Spleen (tissue), 11 donors: ENCODE data around the gene SNX13. TPM values are rescaled to one million over a fixed set of nuclear protein-coding genes. Genes with fewer than 3 reads are reported as not detected.

ENCODE experiments used
- DNase-seq: peaks from one replicate; pipeline ENCODE4 v3.0.0-alpha.2; 2020
- H3K27ac ChIP-seq, 8 donors: fragments of 200-600 bp; sonication (generic) in 7 of 8; 1 replicate in 4 of 8; 2 replicates in 4 of 8; pipeline versions ENCODE4 v1.5.0 to v1.8.0; 2016 to 2021; ENCODE audit warnings: inconsistent platforms in 4 of 8, mild to moderate bottlenecking in 4 of 8, moderate library complexity in 1 of 8
- H3K27me3 ChIP-seq, 7 donors: fragments of 200-600 bp; sonication (generic) in 6 of 7; replicated peaks in 1 of 7; 1 replicate in 4 of 7; 2 replicates in 3 of 7; pipeline versions ENCODE4 v1.5.0 to v1.8.0; 2016 to 2021; ENCODE audit warnings: inconsistent platforms in 3 of 7, mild to moderate bottlenecking in 1 of 7
- H3K36me3 ChIP-seq, 6 donors: fragments of 200-600 bp; sonication (generic) in 5 of 6; 1 replicate in 4 of 6; 2 replicates in 2 of 6; pipeline versions ENCODE4 v1.5.0 to v1.8.0; 2016 to 2021; ENCODE audit warnings: inconsistent platforms in 2 of 6
- H3K4me1 ChIP-seq, 6 donors: fragments of 200-600 bp; sonication (generic) in 5 of 6; 1 replicate in 3 of 6; 2 replicates in 3 of 6; pipeline versions ENCODE4 v1.5.0 to v1.8.0; 2016 to 2021; ENCODE audit warnings: inconsistent platforms in 3 of 6
- H3K4me3 ChIP-seq, 8 donors: fragments of 200-600 bp; sonication (generic) in 7 of 8; 1 replicate in 4 of 8; 2 replicates in 4 of 8; pipeline versions ENCODE4 v1.5.0 to v1.8.0; 2016 to 2021; ENCODE audit warnings: inconsistent platforms in 4 of 8, mild to moderate bottlenecking in 4 of 8, moderate library complexity in 2 of 8
- H3K9me3 ChIP-seq, 8 donors: fragments of 200-600 bp; sonication (generic) in 7 of 8; 1 replicate in 4 of 8; 2 replicates in 4 of 8; pipeline versions ENCODE4 v1.5.0 to v1.8.0; 2016 to 2021; ENCODE audit warnings: inconsistent platforms in 4 of 8
- POLR2A ChIP-seq, 3 donors: fragments of 450-650 bp; IDR thresholded peaks; one replicate each; pipeline ENCODE4 v1.5.1; 2017; ENCODE audit warnings: antibody characterized with exemption in 3 of 3, mild to moderate bottlenecking in 1 of 3
- POLR2AphosphoS5 ChIP-seq, 3 donors: sonication (generic); formaldehyde crosslinking; IDR thresholded peaks; one replicate each; pipeline ENCODE4 v1.5.1; 2017; ENCODE audit warnings: antibody characterized with exemption in 3 of 3
- WGBS, 5 donors: extraction: QIAGEN DNeasy Blood & Tissue Kit in 3 of 5; methylation state at CpG; one replicate each; pipeline versions ENCODE4 v1.1.5 to v1.1.7; 2013 to 2018; 5-methylcytosine and 5-hydroxymethylcytosine counted together
- intact Hi-C: fragments of 100-400 bp; cut with DNase I; formaldehyde crosslinking; loops from one replicate; pipeline ENCODE4 v1.15.0; 2023; ENCODE audit warnings: low total_unique reads
- polyA plus RNA-seq, 3 donors: library from polyadenylated mRNA; stranded (reverse); fragments of 200-250 nt; gene quantifications; one replicate each; pipeline ENCODE4 v1.2.1, GENCODE V29; 2013
- total RNA-seq, 7 donors: library from RNA; depleted of rRNA in 3 of 7; stranded (reverse); fragments of >200 nt in 3 of 7; fragmentation: NEBNext Ultra II Directional in 4 of 7; extraction: Animal tissue kit (Norgen Biotek cat#: 25700) in 4 of 7; gene quantifications; one replicate each; pipeline versions ENCODE4 v1.1.0 to v1.2.1, GENCODE V29; 2016 to 2021
- TF ChIP-seq, protein P1 (sequence below), 11 experiments: fragments of 200-600 bp in 7 of 11; fragments of 450-650 bp in 4 of 11; sonication (generic) in 4 of 11; IDR thresholded peaks in 8 of 11; conservative IDR thresholded peaks in 3 of 11; 1 replicate in 7 of 11; 2 replicates in 4 of 11; pipeline versions ENCODE4 v1.4.0 to v1.8.0; 2016 to 2021; ENCODE audit warnings: antibody characterized with exemption in 11 of 11, inconsistent platforms in 4 of 11, mild to moderate bottlenecking in 1 of 11
- donor health status: healthy with polysubstance abuse.
- donor health status: DM: no; HTN: no; CAD: no; lungs with moderate emphysema.
- donor health status: DM: no; HTN: no; CAD: no.
- donor health status: Bipolar disorder and iron deficiency.
- donor health status: healthy.
- donor health status: DM: no; HTN: no; CAD: no.
- donor health status: DM: yes; HTN: yes; CAD: no.

SNX13 gene
- total and polyA plus RNA-seq, 10 donors = 5.7 to 79.8 (median 55.8) TPM

DNA sequence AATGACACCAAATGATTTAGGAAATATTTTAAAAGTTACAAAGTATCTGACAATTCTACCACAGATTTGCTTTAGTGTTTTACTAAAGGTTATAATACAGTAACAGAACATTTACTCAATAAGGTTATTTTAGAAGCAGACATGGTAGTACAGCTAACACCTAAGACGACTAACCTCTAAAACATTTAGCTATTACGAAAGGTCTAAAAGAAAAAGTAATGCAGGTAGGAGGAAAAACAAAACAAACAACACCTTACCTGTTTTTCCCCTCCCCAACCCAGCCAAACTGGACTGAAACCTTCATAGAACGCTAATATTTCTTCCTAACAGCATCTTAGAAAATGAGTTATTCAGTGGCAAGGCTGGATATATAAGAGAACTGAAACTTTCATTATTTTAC is 111.3 kb downstream of the SNX13 start:
- no peaks in the 10 kb centered on the region for H3K9me3 ChIP-seq
- TF ChIP-seq, protein P1, sequence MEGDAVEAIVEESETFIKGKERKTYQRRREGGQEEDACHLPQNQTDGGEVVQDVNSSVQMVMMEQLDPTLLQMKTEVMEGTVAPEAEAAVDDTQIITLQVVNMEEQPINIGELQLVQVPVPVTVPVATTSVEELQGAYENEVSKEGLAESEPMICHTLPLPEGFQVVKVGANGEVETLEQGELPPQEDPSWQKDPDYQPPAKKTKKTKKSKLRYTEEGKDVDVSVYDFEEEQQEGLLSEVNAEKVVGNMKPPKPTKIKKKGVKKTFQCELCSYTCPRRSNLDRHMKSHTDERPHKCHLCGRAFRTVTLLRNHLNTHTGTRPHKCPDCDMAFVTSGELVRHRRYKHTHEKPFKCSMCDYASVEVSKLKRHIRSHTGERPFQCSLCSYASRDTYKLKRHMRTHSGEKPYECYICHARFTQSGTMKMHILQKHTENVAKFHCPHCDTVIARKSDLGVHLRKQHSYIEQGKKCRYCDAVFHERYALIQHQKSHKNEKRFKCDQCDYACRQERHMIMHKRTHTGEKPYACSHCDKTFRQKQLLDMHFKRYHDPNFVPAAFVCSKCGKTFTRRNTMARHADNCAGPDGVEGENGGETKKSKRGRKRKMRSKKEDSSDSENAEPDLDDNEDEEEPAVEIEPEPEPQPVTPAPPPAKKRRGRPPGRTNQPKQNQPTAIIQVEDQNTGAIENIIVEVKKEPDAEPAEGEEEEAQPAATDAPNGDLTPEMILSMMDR (IDR thresholded peaks at IDR 0.05 in 8 of 11, conservative IDR thresholded peaks at IDR 0.05 in 3 of 11) = no peak
- no peak for TF ChIP-seq POLR2A (IDR thresholded peaks at IDR 0.05)
- intact Hi-C loops = no loop called here
- H3K27ac ChIP-seq = no peak overlapping the region
- peaks cover 0 to 50% (median 13%) of the 10 kb centered on the region in 6 donors for H3K36me3 ChIP-seq
- no peaks in the 10 kb centered on the region for H3K4me1 ChIP-seq
- no peaks in the 10 kb centered on the region for H3K27me3 ChIP-seq
- H3K4me3 ChIP-seq = no peak overlapping the region
- no peak for DNase-seq
- 95 to 99% (median 96%) methylated on average over 3 of the region's 3 CpGs for WGBS, 5 donors

GRCh38 chr7:17822547-17823173 is 117.6 kb downstream of the SNX13 start:
- Histone ChIP-seq H3K27ac (no peak overlapping the region), H3K4me3 (no peak overlapping the region), H3K9me3 (no peaks in the 10 kb centered on the region), H3K27me3 (no peaks in the 10 kb centered on the region), H3K4me1 (no peaks in the 10 kb centered on the region), H3K36me3 (peaks cover 0 to 74% (median 14%) of the 10 kb centered on the region in 6 donors)
- DNase-seq = no peak
- intact Hi-C loops = no loop called here
- 92 to 98% (median 94%) methylated on average over 3 of the region's 3 CpGs for WGBS, 5 donors
- TF ChIP-seq, protein P1 (IDR thresholded peaks at IDR 0.05 in 8 of 11, conservative IDR thresholded peaks at IDR 0.05 in 3 of 11) = no peak

DNA sequence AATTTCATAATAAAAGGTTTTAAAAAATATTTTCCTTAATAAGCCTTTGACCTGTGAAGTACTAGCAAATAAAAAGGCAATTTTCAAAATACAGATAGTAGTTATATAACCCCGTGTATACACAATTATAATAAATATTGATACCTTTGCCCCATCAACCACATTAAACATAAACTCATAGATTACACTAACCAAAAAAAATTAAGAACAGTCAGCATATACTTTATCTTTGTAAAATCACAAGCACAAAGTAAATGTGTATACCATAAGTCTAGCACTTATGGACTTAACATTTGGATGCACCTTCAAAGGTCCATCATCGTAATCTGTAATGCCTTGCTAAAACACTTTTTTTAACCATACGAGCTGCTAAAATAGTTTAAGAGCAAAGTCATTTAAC is 123.4 kb downstream of the SNX13 start:
- H3K9me3 ChIP-seq = peaks cover 0 to 19% (median 11%) of the 10 kb centered on the region in 8 donors
- TF ChIP-seq POLR2AphosphoS5 (IDR thresholded peaks at IDR 0.05) (no peak), POLR2A (IDR thresholded peaks at IDR 0.05) (no peak)
- TF ChIP-seq, protein P1 (IDR thresholded peaks at IDR 0.05 in 8 of 11, conservative IDR thresholded peaks at IDR 0.05 in 3 of 11) = no peak
- no peak overlapping the region for H3K27ac ChIP-seq
- no peak for DNase-seq
- intact Hi-C loops = no loop called here
- WGBS, 5 donors = 93 to 97% (median 94%) methylated on average over 3 of the region's 3 CpGs
- no peak overlapping the region for H3K4me3 ChIP-seq
- H3K36me3 ChIP-seq = peaks cover 2 to 87% (median 37%) of the 10 kb centered on the region in 6 donors
- H3K27me3 ChIP-seq = no peaks in the 10 kb centered on the region
- H3K4me1 ChIP-seq = no peaks in the 10 kb centered on the region

GRCh38 chr7:17815318-17815717 is 125.0 kb downstream of the SNX13 start:
- 88 to 93% (median 90%) methylated on average over 4 of the region's 4 CpGs for WGBS, 5 donors
- Histone ChIP-seq H3K36me3 (peaks cover 2 to 75% (median 32%) of the 10 kb centered on the region in 6 donors), H3K27me3 (no peaks in the 10 kb centered on the region), H3K4me3 (no peak overlapping the region), H3K27ac (no peak overlapping the region), H3K9me3 (peaks cover 0 to 25% (median 15%) of the 10 kb centered on the region in 8 donors), H3K4me1 (no peaks in the 10 kb centered on the region)
- TF ChIP-seq POLR2AphosphoS5 (IDR thresholded peaks at IDR 0.05) (no peak), POLR2A (IDR thresholded peaks at IDR 0.05) (no peak)
- TF ChIP-seq, protein P1 (IDR thresholded peaks at IDR 0.05 in 8 of 11, conservative IDR thresholded peaks at IDR 0.05 in 3 of 11) = no peak
- intact Hi-C loops = no loop called here
- no peak for DNase-seq
